NCI-H1105 (cell line): ENCODE data around the gene BGLAP.
A peak's percentile ranks its signal among the peaks of the same experiment; 100 is the strongest.
"Not testable (repeated sequence)": the region's sequence is repeated elsewhere in the genome, so short reads cannot be mapped to it uniquely, and the experiment has no call there.

Source experiments
- DNase-seq: peaks from one replicate; lab custom pipeline; 2025; lab: John Stamatoyannopoulos, UW

The BGLAP gene

DNA sequence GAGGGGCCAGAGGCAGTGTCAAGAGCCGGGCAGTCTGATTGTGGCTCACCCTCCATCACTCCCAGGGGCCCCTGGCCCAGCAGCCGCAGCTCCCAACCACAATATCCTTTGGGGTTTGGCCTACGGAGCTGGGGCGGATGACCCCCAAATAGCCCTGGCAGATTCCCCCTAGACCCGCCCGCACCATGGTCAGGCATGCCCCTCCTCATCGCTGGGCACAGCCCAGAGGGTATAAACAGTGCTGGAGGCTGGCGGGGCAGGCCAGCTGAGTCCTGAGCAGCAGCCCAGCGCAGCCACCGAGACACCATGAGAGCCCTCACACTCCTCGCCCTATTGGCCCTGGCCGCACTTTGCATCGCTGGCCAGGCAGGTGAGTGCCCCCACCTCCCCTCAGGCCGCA lies at the start of gene BGLAP:
Gene BGLAP, plus strand, starts transcription at position 259 of the 400 bp plus-strand sequence. Its CDS starts 48 bp downstream, at position 307.
- no peak for DNase-seq

DNA sequence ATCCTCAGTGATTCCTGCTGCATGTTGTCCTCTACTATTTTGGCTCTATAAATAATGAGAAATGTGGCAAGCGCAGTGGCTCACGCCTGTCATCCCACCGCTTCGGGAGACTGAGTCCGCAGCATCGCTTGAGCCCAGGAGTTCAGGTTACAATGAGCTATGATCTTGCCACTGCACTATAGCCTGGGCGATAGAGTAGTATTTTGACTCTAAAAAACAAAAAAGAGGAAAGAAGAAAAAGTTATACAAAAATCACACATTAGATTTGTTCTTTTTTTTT lies 48.8 kb upstream of the BGLAP start:
- no peak for DNase-seq

DNA sequence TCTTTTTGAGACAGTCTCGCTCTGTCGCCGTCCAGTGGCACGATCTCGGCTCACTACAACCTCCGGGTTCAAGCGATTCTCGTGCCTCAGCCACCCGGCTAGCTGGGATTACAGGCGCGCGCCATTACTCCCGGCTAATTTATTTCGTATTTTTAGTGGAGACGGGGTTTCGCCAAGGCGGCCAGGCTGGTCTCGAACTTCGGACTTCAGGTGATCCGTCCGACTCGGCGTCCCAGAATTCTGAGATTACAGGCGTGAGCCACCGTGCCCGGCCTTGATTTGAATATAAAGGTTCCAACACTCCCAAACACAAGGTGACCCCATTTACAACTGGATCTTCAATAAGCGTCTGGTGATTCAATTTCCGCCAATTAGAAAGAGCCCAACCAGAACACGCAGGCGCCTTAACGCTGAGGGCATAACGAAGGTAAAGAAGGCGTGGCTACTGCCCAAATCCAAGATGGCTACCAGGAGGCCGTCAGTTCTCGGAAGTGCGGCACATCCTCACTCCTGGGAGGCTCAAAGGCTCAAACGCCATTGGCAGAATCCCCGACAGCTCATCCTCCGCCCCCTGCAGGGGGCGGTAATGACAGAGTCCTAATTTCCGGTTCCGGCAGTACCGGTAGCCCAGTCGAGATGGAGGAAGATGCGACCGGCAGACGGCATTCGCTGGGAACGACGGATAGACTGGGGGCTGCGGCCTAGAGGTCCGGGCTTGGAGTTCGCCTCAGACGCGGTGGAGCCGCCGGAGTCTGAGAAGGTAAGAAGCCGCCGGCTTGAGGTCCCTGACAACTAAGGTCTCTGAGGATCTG lies 48.3 kb upstream of the BGLAP start, which contains the start of gene SLC25A44:
Gene SLC25A44, plus strand, starts transcription at position 617 of the 812 bp plus-strand sequence. CDS start 5,744 bp downstream, outside the sequence.
- peak; percentile 98 for DNase-seq

DNA sequence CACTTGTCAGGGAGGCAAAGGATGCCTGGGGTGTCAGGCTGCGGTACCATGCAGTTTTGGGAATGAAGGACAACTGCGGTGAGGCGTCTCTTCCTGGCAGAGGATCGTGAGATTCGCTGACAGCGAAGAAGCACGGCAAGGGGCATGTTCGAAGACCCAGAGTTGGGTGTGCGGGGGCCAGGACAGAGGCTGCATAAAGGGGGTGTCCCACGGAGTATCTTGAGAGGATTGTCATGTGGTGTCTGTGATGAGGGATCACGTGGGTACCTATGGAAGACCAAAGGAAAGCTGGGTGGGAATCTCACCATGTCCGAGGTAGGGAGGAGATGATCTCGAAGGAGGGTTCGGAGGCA lies 47.7 kb upstream of the BGLAP start:
- no peak for DNase-seq

DNA sequence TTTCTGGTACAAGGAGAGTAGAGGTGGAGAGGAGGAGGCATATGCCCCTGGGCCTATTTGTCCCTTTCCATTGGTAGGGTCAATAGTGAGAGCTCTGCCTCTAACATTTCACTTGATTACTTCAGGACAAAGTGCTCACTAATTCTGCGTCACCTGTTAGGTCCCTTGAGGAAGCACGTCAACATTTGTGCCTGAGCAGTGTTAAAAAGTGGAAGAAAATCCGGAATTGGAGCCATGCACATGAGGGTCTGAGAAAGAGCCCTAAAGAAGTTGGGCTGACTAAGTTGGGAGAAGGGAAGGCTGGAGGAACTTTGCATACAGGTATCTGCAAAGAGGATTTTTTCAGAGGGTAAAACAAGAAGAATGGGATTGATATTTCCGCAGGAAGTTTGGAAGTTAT lies 46.1 kb upstream of the BGLAP start:
- no peak for DNase-seq

DNA sequence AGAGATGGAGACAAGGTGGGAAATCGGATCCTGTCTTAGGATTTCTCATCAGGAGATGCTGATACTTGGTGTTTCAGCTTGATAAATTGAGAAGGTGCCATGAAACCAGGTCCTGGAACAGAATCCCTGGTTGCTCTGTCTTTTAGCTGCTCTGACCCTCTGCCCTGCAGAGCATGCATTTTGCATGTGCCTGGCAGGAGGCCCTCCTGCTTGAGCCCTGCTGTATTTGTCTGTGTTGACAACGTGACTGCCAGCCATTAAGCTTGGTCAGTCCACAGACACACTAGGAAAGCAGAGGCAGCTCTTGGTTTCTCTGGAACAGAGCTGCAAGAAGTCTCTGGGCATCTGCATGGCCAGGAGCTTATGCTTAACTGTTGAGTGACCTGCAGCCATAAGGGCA lies 45.5 kb upstream of the BGLAP start:
- no peak for DNase-seq

DNA sequence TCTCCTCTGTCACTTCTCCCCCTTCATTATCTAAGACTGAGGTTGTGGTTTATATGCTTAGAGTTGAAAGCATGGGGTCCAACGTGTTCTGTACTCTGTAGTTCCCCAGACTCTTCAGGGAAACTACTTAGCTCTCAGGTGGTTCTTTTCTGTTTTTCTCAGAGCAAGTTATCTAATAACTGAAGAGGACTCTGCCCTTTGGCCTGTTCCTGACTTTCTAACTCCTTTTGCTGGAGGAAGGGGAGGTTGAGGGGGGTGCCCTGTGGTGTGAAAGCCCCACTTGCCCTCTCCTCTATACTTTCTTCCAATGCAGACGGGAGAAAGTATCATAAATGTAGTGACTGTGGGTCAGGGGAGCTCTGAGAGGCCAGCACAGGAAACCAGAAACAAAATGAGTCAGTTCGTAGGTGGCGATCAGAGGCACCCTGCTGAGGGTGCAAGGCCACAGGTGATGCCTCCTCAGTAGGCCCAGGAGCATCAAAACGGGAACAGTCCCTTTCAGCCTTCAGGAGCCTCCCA lies 43.1 kb upstream of the BGLAP start:
- DNase-seq = no peak

DNA sequence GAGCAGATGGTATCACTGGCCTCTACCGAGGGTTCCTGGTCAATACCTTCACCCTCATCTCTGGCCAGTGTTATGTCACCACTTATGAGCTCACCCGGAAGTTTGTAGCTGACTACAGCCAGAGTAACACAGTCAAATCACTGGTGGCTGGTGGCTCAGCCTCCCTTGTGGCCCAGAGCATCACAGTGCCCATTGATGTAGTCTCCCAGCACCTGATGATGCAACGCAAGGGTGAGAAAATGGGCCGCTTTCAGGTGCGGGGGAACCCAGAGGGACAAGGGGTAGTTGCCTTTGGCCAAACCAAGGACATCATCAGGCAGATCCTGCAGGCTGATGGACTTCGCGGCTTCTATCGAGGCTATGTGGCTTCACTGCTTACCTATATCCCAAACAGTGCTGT lies 41.9 kb upstream of the BGLAP start:
- no peak for DNase-seq

DNA sequence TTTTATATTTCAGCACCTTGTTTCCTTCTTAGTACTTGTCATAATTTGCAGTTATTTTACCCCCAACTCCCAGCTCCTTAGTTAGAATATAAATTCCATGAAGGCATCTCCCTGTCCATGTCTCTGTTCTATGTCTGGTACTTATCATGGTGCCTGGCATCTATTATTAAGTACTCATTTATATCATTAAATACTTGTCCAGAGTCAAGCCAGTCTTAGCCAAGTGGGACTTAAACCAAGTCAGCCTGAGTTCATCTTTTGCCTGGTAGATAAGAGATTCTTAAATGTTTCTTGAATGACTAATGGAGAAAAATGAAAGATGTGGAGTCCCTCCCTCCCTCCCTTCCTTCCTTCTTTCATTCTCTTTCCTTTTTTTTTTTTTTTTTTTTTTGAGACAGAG lies 38.7 kb upstream of the BGLAP start:
- DNase-seq = no peak

DNA sequence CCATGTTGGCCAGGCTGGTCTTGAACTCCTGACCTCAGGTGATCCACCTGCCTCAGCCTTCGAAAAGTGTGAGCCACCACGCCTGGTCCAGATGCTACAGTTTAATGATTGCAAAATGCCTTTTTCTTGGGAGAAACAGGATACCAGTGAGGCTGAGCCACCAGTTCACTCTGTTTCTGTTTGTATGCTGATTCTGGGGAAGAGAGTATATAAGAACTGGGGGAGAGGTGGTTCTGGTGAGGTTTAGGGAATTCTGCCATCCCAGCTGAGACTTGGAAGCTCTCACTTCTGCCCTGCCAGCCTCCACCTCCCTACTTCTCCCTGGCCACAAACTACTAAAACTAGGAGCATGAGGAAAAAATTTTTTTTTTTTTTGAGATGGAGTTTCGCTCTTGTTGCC lies 37.3 kb upstream of the BGLAP start:
- no peak for DNase-seq

DNA sequence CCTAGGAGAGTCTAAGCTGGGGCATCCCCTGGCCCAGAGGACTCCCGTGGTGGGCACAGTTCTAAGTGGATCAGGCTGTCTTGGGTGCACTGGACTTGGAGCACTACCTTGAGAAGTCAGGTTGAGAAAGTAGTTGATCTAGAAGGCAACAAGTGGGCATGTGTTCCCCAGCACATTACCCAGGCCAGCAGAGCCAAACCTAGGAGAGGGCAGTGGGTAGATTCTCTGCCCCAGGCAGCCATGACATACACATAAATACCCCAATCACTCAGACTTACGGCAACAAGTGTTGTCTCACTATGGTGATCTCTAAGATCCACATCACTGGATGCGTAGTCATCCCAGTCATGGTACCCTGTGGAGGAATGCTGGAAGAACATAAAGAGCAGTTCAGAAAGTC lies 30.7 kb upstream of the BGLAP start:
- DNase-seq = no peak

DNA sequence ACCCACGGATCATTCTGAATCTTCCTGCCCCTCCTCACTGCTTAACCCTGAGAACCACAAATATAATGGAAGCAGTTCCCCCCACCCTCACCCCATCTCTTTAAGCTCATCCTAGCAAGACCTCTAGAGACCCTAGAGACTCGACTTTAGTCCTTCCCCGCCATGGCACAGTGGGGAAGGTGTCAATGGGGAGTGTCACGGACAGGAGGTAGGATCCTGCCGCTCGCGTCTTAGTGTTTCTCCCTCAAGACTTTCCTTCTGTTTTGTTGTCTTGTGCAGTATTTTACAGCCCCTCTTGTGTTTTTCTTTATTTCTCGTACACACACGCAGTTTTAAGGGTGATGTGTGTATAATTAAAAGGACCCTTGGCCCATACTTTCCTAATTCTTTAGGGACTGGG lies 29.9 kb upstream of the BGLAP start:
- DNase-seq = no peak

DNA sequence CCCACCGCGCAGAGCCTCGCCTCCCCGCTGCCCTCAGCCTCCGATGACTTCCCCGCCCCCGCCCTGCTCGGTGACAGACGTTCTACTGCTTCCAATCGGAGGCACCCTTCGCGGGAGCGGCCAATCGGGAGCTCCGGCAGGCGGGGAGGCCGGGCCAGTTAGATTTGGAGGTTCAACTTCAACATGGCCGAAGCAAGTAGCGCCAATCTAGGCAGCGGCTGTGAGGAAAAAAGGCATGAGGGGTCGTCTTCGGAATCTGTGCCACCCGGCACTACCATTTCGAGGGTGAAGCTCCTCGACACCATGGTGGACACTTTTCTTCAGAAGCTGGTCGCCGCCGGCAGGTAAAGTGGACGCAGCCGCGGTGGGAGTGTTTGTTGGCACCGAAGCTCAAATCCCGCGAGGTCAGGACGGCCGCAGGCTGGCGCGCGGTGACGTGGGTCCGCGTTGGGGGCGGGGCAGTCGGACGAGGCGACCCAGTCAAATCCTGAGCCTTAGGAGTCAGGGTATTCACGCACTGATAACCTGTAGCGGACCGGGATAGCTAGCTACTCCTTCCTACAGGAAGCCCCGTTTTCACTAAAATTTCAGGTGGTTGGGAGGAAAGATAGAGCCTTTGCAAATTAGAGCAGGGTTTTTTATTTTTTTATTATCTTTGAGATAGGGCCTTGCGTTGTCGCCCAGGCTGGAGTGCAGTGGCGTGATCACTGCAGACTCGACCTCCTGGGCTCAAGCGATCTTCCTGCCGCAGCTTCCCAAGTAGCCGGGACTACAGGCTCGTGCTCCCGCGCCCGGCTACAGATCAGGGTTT lies 28.9 kb upstream of the BGLAP start, which contains the start of gene PMF1:
Gene PMF1, plus strand, starts transcription at position 175 of the 811 bp plus-strand sequence. Its CDS starts 9 bp downstream, at position 184.
- peak; percentile 95 for DNase-seq

DNA sequence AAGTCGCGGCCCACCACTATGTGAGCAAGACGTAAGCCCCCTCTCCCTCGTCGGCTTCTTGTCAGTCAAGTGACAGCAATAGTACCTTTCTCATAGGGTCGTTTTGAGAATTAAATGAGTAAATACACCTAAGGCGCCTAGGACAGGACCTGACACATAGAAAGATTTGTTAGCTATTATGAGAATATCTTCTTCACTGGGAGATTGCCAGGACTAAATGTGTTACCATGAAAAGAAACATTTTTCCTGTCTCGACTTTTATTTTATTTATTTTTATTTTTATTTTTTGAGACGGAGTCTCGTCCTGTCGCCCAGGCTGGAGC lies 28.4 kb upstream of the BGLAP start:
- DNase-seq = no peak

DNA sequence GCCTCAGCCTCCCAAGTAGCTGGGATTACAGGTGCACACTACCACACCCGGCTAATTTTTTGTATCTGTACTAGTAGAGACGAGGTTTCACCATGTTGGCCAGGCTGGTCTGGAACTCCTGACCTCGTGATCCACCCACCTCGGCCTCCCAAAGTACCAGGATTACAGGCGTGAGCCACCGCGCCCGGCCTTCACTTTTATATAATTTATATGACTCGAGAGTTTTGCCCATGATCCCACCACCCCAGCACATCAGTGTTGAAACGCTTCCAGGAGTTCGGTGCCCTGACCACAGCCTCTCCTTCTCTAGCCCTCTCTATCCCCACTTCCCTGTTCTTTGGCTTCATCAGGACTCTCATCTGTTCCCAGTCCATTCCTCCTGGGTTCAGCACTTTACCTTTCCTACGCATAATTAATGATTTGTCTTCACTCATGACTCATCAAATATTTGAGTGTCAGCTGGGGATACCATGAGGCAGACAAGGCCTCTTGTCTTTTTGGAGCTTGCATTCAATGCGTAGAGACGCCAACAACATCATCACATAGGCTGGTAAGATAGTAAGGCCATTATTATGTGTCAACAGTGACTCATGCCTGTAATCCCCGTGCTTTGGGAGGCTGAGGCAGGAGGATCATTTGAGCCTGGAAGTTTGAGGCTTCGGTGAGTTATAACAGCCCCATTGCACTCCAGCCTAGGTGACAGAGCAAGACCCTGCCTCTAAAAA lies 27.8 kb upstream of the BGLAP start:
- DNase-seq = no peak

DNA sequence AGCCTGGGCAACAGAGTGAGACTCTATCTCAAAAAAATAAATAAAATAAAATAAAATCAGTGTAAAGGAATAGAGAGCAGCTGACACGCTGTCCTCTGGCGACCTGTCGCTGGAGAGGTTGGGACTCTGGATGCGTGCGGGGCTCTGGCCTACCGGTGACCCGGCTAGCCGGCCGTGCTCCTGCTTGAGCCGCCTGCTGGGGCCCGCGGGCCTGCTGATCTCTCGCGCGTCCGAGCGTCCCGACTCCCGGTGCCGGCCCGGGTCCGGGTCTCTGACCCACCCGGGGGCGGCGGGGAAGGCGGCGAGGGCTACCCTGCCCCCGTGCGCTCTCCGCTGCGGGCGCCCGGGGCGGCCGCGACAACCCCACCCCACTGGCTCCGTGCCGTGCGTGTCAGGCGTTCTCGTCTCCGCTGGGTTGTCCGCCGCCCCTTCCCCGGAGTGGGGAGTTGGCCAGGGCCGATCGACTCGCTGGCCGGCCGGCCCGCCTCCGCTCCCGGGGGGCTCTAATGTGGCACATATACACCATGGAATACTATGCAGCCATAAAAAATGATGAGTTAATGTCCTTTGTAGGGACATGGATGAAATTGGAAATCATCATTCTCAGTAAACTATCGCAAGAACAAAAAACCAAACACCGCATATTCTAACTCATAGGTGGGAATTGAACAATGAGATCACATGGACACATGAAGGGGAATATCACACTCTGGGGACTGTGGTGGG lies 25.5 kb upstream of the BGLAP start:
- DNase-seq = not testable (repeated sequence)

DNA sequence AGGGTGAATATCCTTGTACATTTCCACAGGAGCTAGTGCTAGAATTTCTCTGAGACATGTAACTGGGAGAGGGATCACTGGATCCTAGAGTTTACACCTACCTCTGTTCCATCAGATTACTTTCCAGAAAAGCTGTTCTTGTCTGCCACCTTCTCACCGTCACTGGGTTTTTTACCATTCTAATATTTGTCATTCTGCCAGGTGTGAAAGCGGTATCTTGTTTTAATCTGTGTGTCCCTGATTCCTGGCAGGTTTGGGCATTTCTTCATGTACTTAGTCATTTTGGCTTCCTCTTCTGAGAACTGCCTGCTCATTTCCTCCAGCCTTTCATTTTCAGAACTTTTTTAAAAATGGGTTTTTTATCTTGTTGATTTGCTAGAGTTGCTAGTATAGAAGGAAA lies 24.1 kb upstream of the BGLAP start:
- no peak for DNase-seq

DNA sequence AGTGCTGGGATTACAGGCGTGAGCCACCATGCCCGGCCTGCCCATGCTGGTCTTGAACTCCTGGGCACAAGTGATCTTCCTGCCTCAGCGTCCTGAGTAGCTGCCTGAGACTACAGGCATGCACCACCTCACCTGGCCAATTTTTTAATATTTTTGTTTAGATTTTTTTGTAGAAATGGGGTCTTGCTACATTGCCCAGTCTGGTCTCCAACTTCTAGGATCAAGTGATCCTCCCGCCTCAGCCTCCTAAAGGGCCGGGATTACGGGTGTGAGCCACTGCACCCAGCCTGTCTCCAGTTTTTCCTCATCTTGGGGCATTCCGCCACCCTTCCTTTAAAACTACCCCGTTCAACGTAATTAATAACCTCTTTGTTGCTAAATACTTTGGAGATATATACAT lies 21.8 kb upstream of the BGLAP start:
- DNase-seq = no peak

DNA sequence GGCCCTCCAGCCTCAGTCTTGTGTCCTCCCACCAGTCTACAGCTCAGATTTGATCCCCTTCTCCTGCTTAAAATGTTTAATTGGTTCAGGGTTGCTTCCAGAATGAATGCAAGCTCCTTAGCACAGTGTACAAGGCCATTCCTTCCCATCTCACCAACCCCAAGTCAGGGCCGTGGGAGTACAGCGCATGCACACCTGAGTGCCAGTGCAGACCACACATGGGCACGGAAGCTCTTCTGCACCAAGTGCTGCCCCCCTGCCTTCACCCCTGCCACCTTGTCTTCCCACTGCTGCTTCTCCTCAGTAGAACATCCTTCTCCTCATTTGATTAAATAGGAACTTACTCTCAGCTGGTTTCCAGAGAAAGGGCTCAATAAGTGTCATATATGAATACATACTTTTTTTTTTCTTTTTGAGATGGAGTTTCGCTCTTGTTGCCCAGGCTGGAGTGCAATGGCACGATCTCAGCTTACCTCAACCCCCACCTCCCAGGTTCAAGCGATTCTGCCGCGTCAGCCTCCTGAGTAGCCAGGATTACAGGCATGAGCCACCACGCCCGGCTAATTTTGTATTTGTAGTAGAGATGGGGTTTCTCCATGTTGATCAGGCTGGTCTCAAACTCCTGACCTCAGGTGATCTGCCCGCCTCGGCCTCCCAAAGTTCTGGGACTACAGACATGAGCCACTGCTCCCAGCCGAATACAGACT lies 19.8 kb upstream of the BGLAP start:
- no peak for DNase-seq

DNA sequence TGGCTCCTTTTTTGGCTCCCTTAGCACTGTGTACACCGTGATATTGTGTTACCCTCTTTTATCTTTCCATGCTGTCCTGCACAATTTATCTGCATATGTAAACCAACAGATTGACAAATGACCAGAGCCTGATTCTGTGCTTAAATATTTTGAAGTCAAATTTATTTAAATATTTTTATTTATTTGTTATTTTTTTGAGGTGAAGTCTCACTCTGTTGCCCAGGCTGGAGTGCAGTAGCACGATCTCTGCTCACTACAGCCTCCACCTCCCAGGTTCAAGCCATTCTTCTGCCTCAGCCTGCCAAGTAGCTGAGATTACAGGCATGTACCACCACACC lies 16.3 kb upstream of the BGLAP start:
- DNase-seq = no peak

DNA sequence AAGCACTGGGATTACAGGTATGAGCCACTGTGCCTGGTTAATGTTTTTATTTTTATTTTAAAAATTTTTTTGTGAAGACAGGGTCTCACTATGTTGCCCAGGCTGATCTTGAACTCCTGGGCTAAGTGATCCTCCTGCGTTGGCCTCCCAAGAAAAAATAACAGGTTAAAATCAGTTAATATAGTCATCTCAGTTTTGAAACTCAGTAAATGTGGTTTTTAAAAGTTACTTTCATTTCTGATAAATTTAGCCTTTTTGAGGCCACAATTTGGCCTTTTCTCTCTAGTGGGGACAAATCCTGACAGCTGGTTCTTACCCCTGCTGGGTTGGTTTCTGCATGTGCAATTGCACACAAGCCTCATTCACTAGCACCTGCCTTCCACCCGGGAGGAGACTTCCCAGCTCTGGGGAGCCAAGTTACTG lies 15.9 kb upstream of the BGLAP start:
- DNase-seq = no peak
